Activated T-cell treated with anti-CD3 and anti-CD28 coated beads for 1 hour (primary cell): ENCODE results near the gene WDR7.

Source experiments
- DNase-seq: peaks from one replicate; pipeline ENCODE4 v3.0.0-alpha.2; 2020; ENCODE audit warnings: low read depth

WDR7 gene

DNA sequence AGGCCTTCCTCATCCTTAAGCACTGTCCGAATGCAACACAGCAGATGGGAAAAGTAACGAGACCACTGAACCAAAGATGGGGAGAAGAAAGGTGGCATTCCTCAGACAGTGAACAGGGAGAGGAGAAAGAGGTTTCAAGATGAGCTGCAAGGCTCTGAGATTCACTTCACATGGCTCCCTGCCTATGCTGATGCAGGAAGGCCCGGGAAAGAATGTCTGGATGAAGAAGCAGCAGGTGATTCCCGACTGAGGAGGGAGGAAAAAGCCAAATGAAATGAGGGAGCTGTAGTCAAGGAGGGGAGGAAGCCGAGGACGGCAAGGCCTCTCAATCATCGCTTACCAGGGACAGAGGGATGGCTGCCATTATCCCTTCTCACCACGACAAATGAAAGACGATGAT, 397.2 kb downstream of the WDR7 start:
- DNase-seq: no peak

DNA sequence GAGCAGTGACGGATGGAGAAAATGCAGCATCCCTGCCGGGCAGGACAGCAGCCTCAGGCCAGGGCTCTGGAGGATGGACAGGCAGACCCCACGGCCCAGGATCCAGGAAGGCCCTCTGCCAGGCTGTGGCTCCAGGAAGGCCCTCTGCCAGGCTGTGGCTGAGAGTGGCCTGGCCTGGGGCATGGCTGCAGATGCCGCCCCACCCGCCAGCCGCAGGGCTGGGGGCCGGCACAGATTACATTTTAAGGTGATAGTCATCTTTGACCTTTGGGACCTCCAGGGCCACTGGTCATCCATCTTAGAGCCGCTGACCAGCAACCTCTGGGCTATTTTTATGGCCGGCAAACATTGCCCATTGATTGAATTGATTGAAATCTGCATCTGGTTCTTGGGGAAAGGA, 397.7 kb downstream of the WDR7 start:
- DNase-seq: no peak

DNA sequence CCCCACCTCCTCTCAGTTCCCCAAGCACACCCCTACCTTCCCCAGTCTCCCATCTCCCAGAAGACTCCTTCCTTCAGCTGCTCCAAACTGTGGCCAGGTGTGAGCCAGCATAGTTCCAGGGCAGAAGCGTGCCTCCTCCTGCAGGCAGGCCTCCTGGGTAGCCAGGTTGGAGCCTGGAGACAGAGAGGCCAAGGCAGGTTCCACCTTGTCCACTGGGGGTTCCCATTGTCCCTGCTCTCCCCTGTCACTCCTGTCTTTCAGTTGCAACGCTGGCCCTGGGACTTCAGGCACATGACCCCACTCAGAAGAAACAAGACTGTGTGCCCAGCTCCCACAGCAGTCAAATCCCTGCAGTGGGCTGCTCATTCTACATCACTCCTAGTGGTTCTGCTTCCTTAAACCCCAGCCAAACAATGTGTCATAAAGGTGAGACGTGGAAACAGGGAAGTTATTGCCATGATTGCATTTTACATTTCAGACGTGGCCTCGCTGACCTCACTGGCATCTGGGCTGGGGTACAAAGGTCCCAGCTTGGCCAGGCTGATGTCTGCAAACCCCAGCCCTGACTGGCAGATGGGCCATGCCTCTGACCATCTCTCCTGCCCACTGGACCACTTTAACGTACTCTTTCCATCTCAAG, 399.3 kb downstream of the WDR7 start:
- no peak for DNase-seq

DNA sequence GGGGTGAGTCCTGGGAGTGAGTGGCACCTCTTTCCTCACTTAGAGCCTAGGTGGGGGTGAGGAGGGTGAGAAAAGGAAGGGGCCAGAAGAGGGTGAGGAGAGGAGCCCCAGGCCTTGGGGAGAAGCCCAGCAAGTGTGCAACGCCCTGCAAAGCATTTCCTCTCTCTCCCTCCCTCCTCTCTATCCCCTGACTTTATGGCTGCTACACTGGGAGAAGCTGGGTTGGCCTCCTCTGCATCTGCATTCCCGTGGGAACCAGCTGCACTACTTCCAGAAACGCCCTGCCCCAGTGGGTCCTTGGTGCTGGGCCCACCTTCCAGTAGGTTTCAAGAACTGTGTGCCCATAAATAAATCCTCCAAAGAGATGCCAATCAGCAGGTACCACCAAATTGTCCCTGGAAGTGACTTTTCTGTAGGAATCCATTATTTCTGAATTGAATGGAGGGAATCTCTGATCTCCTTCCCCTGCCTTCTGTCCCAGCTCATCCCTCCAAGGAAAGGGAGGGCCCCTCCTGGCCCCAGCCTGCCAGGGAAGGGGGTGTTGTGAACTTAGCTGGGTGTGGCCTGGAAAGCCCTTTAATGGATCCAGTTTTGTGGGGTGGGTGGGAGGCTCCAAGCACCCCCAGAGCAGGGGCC, 400.0 kb downstream of the WDR7 start:
- DNase-seq: no peak

DNA sequence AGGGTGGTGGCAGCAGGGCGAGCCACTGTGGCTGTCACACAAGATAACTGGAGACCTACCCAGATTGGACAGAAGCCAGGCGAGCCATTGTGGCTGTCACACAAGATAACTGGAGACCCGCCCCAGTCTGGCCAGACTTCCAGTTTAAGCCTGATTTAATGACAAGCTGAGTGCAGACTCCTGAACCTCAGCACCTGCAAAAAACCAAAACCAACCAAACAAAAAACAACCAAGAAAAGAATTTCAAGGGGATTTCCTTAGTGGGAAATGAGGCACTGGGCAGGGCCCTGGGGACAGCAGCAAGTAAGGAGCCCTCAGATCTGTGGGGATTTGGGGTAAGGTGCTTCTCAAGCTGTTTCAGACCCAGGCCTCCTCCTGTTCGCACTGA, 400.5 kb downstream of the WDR7 start:
- no peak for DNase-seq

DNA sequence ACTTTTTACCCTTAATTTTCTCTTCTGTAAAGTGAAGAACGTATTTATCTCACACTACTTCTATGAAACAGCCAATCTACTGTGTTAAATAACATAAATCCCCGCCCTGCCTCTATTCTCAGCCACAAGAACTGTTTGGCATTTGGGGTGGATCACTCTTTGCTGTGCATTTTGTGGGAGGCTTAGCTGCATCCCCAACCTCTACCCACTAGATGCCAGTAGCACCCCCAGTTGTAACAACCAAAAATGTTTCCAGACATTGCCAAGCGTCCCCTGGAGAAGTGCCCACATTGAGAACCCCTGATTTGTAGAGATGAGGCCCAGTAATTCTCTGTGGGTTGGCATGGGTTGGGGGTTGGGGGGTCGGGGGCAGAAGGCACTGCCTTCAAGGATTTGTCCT, 401.0 kb downstream of the WDR7 start:
- no peak for DNase-seq

DNA sequence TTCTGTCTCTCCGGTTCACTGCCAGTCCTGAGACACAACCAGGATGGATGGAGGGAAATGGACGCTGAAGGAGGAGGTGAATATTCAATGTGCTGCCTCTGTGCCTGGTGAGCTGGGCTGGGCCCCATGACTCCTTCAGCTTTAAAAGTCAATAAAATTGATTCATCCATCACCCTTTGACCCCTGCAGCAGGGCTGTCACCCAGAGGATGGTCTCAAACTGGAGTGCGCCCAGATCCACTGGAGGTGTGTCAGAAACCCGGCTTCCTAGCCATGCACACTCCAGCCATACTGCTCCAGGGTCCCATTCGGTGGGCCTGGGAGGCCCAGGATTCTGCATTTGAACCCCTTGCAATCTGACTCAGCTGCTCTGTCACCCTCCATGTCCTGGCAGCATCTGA, 401.6 kb downstream of the WDR7 start:
- no peak for DNase-seq

DNA sequence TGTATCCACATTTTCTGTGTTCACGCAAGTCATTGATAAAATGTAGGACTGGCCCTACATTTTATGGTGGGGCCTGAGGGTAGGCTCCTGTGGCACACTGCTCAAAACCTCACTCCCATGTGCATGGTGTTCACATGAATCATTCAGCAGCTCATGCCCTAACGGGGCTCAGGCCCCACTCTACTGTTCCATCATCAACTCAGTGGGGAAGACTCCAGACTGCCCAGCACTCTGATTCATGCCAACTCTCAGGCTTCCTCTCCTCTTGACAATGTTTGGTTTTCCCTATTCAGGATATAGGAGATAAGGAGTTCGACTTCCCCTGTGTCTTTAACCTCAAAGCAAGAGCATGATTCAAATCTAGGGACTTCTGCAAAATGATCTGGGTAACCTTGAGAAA, 403.7 kb downstream of the WDR7 start:
- DNase-seq: no peak

DNA sequence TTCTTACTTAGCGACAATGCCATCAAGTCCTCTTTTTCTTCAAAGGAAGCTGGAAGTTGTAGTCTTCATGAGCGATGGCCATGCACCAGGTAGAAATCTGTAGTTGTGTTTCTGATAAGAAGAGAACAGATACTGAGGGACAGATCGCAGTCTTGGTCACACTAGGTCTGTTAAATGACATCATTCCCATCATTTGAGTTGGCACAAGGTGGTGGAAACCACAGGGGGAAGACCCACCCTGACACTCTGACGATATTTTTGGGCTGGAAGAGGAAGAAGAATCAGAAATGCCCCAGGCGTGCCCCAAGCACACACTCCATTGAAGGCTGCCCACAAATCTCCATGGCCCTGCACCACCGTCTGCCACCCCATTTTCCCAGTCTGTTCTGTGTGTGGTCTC, 406.7 kb downstream of the WDR7 start:
- DNase-seq: no peak

DNA sequence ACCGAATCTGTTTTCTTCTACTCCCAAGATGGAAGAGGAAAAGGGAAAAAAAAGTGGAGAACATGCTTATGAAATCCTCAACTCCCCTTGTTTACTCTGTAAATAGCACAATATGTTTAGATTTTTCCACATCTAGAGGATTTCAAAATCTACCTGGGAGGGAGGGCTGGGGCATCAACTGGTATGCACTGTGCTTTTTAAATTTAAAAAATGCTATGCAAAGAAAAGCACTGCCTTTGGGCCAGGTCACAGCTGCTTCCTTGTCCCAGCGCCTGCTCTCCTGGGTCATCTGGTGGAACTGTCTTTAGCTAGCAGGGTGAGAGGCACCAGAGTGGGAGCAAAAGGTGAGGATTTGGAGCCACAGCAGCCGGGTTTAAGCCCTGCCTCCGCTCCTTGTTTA, 407.6 kb downstream of the WDR7 start:
- no peak for DNase-seq

DNA sequence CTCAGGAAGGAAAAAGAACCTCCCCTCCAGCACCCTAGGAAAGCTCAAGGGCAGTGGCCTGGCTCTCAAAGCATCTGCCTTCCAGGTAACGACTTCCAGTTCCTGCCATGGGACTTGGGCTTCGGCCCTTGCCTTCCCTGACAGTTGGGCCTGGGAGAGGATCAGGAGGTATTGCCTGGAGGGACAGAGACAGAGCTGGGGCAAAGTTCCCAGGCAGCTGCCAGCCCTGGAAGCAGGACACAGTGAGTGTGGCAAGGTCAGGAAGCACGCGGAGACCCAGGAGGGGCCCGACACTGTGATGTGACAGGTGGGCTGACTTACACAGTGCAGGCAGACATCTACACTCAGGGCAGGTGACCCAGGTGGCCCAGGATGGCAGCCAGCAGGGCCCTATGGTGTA, 408.2 kb downstream of the WDR7 start:
- no peak for DNase-seq

DNA sequence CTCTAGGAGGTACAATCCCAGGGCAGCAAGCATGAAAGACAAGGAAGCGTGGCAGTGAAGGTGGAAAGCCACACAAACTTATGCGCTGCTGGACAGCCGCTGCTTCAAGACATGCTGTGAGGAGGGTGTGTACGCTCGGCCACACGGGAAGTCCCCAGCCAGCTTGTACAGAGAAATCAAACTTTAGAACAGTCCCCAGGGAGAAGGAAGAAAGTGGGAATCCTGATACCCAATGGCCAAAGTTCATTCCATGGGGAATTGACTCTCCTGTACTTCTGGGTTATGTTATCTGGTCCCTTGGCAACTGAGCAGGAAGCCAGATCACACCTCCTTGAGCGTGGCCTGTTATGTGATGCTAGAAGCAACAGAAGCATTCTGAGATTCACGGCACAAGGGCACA, 409.7 kb downstream of the WDR7 start:
- no peak for DNase-seq

DNA sequence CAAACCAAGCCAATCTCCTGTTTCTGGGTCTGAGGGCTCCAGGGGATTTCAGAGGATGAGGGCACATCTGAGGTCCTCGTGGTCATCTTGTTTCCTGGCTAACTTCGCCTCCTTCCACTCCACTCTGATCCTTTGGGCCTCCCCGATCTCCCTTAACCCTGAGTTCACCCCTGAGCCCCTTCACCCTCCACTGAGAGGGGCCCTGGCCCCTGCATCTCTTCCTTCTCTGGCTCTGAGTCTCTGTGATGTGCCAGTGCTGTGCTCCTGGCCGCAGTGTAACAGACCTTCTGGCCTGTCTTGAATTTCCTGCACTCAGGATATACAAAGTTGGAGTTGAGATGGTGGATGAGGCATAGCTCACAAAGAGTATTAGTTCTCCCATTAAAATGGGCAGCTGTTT, 411.0 kb downstream of the WDR7 start:
- no peak for DNase-seq

DNA sequence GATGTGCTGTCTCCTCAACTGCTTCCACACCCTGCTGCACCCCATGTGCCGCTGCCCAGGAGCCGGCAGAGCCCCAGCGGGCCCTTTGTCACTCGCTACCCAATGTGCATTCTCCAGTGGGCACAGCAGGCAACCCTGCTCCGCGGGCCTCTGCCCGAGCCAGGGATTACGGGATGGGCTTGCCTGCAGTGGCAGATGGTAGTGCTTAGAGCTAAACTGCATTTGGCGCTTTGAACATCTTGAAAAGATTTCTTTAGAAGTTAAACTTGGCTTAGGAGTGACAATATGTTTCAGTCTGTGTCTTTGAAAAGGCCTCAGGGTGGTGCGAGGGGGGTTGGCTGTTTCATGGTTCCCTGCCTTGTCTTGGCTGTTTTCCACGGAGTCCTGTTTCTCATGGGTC, 411.7 kb downstream of the WDR7 start:
- DNase-seq: no peak

DNA sequence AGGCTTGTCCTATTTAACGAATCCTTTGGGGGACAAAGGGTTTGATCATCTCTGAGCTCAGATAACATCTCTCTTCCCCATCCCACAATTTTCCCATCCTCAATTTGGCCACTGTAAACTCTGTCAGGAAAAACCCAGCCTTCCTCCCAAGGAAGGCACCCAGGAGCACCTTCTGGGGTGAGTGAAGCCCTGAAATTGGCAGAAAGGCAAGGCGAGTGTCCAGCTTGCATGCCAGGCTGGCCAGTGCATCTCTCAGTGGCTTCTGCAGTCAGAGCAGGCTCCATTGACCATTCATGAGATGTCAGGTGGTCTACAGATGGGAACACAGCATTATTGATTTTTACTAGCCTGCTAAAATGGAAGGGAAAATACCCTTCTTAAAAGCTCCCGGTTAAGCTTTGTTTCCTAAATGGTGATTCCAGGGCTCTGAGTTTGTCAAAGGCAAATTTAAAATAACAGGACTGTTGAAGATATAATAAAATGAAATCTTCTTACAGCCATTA, 412.5 kb downstream of the WDR7 start:
- no peak for DNase-seq

DNA sequence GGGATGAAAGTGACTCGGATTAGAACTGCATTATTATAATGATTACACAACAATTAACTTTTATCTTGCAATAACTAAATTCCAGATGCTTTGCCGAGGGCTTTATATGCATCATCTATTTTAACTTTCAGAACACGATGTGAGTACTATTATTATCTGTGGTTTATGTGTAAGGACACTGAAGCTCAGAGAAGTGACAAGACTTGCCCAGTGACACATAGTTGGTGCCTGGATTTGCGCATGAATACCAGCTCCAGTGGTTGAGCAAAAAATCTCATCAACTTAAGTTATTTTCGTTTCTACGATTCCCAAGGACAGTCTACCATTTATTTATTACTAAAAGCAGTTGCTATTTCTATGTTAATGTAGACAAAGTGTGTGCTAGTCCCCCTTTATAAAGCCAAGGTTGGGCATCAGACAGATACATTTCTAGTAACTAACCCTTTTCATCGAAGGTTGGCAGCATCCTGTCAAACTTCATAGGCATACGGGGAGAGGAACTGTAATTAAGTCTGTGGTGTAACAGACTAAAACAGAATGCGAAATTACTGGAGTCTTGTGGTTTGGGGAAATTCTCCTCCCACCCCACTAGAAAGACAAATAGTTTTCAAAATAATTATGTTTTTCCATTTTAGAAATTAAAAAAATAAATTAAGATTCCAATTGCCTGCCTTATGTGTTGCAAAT, 422.5 kb downstream of the WDR7 start:
- no peak for DNase-seq

DNA sequence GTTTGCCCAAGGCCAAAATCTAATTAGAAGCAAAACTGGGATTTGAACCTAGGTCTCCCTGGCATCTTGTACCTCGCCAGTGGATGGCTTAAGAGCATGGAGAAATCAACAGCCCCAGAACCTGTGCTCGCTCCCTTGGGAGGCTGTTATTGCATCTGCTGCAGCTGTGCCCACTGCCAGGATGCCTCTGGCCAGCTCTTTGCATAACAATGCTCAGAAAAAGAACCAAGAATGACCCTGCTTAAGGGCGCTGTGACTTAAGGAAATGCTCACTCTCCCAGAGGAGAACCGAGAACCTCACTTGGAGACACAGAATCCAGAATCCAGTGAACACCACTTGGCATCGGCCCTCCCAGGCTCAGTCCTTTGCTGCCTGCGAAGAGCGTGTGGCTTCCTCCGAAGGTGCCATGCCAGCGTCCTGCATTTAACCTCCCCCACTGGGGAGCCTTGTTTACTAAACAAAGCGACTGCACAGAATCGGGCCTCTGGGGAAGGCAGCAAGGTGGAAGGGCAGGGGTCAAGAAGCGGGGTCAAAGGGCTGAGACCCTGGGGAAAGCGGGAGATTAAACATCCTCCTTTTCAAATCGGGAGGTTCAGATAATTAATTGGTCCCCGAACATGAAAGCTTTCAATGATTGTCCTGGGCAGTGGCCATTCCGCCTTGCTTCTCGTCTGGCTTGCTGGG, 424.7 kb downstream of the WDR7 start:
- DNase-seq: no peak

DNA sequence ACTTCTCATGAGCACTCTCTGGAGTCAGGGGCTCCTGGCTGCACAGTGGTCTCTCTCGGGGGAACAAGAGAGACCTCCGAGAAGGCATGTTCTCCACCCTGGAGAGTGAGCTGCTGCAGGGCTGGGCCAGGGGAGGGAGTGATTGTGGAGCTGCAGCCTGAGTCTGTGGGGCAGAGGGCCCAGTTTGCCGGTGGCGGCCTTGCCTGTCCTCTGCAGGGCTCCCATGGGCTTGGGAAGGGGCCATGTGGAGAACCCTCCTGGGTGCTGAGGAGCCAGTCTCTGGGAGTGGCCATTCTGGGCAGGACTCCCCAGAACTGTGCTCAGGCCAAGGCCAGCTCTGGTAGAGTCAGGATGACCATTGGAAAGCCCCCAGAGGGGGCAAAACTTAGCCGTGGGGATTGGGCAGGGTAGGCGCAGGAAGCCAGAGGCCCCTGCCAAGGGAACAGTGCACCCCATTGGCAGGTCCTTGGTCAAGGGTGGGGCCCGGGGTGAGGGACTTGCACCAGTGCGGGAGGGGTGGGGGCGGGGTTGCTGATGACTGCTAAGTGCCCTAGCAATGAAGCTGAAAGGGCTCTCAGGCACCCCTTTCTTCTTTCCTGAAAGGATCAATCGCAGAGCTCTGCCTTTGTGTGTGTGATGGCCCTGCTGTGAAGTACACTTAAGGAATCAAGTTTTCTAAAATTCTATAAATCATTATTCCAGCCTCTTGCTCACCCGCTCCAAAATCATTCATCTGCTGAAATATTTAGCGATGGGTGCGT, 426.0 kb downstream of the WDR7 start:
- DNase-seq: no peak

DNA sequence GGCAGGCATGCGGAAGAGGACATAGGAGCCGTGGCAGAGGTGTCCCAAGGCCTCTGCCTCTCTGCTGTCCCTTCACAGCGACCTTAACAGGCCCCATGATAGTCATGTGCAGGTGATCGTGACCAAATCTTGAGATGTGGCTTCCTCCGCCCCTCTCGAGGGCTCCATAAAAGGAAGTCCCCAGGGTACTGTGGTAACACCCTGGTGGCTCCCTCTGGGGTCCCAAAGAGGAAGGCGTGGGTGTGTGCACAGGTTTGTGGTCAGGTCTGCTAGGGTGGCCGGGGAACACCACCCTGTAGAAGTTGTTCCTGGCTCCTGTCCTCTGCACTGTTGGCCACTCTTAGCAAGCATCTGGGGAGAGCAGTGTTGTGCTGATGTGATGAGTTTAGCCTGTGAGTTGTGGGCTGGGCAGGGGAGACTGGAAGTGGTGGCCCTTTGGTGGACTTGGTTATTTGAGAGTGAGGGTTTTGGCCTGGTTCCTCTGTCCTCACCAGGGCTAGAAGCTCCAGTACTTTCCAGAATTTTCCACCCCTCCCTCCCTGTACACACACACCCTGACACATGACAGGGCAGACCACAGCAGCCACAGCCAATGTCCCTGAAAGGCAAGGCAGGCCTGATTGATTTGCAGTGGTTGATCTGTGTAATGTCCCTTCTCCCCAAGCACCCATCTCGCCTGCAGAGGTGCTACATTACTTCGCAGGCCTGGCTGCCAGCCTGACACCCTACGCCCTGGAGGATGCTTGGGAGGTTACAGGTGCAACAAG, 426.8 kb downstream of the WDR7 start:
- no peak for DNase-seq

DNA sequence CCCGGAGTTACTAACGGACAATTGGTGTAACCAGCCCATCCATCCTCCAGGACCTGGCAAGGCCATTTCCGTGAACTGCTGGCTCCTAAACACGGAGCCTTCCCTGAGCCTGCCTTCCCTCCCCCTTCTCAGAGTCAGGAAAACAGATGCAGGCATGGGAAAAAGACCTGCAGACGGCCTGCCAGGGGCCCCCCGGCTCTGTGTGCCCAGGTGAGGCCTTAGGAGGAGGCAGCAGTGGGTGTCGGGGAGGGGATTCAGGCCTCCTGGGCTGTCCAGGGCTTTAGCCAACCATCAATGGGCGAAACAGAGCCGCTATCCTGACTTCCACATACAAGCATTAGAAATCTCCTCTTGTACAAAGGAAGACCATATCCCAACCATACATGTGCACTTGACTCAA, 427.5 kb downstream of the WDR7 start:
- DNase-seq: no peak

DNA sequence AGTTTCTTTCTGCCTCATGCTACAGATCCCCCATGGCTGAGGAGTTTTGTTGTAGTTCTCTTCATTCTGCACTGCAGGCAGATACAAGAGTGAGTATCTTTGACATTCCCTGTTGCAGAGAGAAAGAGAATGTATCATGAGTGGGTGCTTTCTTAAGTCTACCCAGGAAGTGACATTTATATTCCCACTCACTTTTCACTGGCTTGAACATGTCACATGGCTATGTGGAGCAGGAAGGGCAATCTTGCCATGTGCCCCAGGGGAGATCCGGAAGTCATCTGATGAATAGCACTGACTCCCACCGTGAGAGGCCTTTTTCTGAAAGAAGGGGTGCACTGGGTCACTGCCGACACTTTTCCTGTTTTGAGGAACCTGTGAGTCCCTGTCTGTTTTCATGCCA, 429.3 kb downstream of the WDR7 start:
- no peak for DNase-seq

DNA sequence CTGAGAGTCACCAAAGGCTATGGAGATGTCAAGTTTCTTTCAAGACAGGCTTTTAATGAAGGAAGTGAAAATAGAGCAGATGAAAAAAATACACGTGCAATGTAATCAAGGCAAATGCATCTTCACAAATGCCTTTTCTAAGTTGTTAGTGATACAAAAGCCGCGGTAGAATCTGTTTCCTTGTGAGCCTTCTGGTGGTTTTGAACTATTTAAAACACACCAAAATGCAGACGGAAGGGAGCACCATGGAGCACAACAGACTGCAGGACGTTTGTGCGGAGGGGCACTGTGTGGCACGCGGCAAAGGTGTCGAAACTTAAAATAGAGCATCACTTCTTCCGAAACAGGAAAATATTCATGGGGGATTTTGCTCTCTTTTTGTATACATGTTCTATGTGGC, 430.7 kb downstream of the WDR7 start:
- no peak for DNase-seq
